Keratinocyte (primary cell): ENCODE results near the gene TMEM248. TPM values are rescaled to one million over a fixed set of nuclear protein-coding genes. Genes with fewer than 3 reads are reported as not detected.

Experiments used
- DNase-seq: peaks from one replicate; pipeline ENCODE4 v3.0.0-alpha.2; 2011; ENCODE audit warnings: low read depth, missing footprints, low spot score
- FAIRE-seq: peaks from 2 replicates; lab custom pipeline; 2011; peaks lifted over from hg19 to GRCh38; lab: Jason Lieb, UNC
- H2AFZ ChIP-seq: 2 replicates; pipeline ENCODE4 v1.6.0; 2012; ENCODE audit warnings: low read length, control low read depth, inconsistent platforms; ENCODE audit not compliant: control insufficient read depth
- H3K27ac ChIP-seq: 2 replicates; pipeline ENCODE4 v1.5.1; 2011; ENCODE audit warnings: low read length; ENCODE audit not compliant: control insufficient read depth, insufficient read depth
- H3K27me3 ChIP-seq: 3 replicates; pipeline ENCODE4 v1.6.0; 2011; ENCODE audit warnings: low read length; ENCODE audit not compliant: control insufficient read depth, insufficient read depth; ENCODE audit errors: extremely low read depth
- H3K36me3 ChIP-seq, 2 experiments: 2 replicates in 1 of 2; 3 replicates in 1 of 2; pipeline ENCODE4 v1.5.1; 2011; ENCODE audit warnings: low read length in 2 of 2, mild to moderate bottlenecking in 1 of 2; ENCODE audit not compliant: control insufficient read depth in 2 of 2, insufficient read depth in 2 of 2; ENCODE audit errors: extremely low read depth in 1 of 2
- H3K4me1 ChIP-seq: 3 replicates; pipeline ENCODE4 v1.5.1; 2011; ENCODE audit warnings: low read length; ENCODE audit not compliant: control insufficient read depth, insufficient read depth; ENCODE audit errors: extremely low read depth
- H3K4me2 ChIP-seq: 3 replicates; pipeline ENCODE4 v1.6.0; 2011; ENCODE audit warnings: low read depth, low read length; ENCODE audit not compliant: control insufficient read depth, insufficient read depth; ENCODE audit errors: extremely low read depth
- H3K4me3 ChIP-seq, 3 experiments: fragments of 200-600 bp in 1 of 3; sonication (generic) in 1 of 3; 2 replicates in 2 of 3; 3 replicates in 1 of 3; pipeline ENCODE4 v1.5.1; 2011 to 2016; ENCODE audit warnings: low read length in 3 of 3, mild to moderate bottlenecking in 3 of 3, control low read depth in 2 of 3, inconsistent platforms in 1 of 3, low read depth in 1 of 3, mixed read lengths in 1 of 3, mixed run types in 1 of 3, moderate library complexity in 1 of 3; ENCODE audit not compliant: control insufficient read depth in 2 of 3, insufficient read depth in 2 of 3; ENCODE audit errors: extremely low read depth in 1 of 3
- H3K79me2 ChIP-seq: 2 replicates; pipeline ENCODE4 v1.6.0; 2012; ENCODE audit warnings: low read length; ENCODE audit not compliant: control insufficient read depth, insufficient read depth
- H3K9ac ChIP-seq: 3 replicates; pipeline ENCODE4 v1.6.0; 2011; ENCODE audit warnings: low read length; ENCODE audit not compliant: control insufficient read depth, insufficient read depth; ENCODE audit errors: extremely low read depth
- H3K9me1 ChIP-seq: 3 replicates; pipeline ENCODE4 v1.6.0; 2011; ENCODE audit warnings: low read length; ENCODE audit not compliant: control insufficient read depth, insufficient read depth; ENCODE audit errors: extremely low read depth
- H3K9me3 ChIP-seq: 2 replicates; pipeline ENCODE4 v1.5.1; 2012; ENCODE audit warnings: low read depth, low read length; ENCODE audit not compliant: control insufficient read depth
- H4K20me1 ChIP-seq: 3 replicates; pipeline ENCODE4 v1.6.0; 2011; ENCODE audit warnings: low read length; ENCODE audit not compliant: control insufficient read depth, insufficient read depth; ENCODE audit errors: extremely low read depth
- EZH2 ChIP-seq: IDR thresholded peaks from one replicate; pipeline ENCODE4 v1.6.1; 2012; ENCODE audit warnings: inconsistent platforms, mild to moderate bottlenecking, low read length, moderate library complexity
- dilution Hi-C: fragments of 300-500 bp; cut with MboI; formaldehyde crosslinking; loops from one replicate; pipeline ENCODE4 v1.7.0; 2020; ENCODE audit warnings: low sequenced_read_pairs; ENCODE audit not compliant: extremely low pct_ligation_motif_present
- polyA plus RNA-seq, 5 experiments: library from polyadenylated mRNA; depleted of rRNA in 3 of 5; stranded (reverse) in 3 of 5; stranded (forward) in 1 of 5; unstranded in 1 of 5; fragments of >200 nt; gene quantifications; 1 replicate in 1 of 5; 2 replicates in 3 of 5; 3 replicates in 1 of 5; pipeline versions ENCODE4 v1.2.1 to v1.2.3, GENCODE V29; 2011 to 2012; ENCODE audit warnings: missing spikeins in 2 of 5, low read depth in 1 of 5, low replicate concordance in 1 of 5
- TF ChIP-seq, protein P1 (sequence below), 3 experiments: IDR thresholded peaks in 1 of 3; conservative IDR thresholded peaks in 1 of 3; optimal IDR thresholded peaks in 1 of 3; 2 replicates in 2 of 3; 3 replicates in 1 of 3; pipeline versions ENCODE3 to v1.5.1; 2011; ENCODE audit warnings: low read length in 3 of 3, mild to moderate bottlenecking in 3 of 3, moderate library complexity in 2 of 3, control low read depth in 1 of 3, inconsistent platforms in 1 of 3; ENCODE audit not compliant: insufficient read depth in 2 of 3; ENCODE audit errors: extremely low read depth in 1 of 3

TMEM248 gene
- polyA plus RNA-seq, 1 donor (not counting 4 experiments of a cell fraction or from before 2014, with no cell fraction given), result 70.2 TPM

DNA sequence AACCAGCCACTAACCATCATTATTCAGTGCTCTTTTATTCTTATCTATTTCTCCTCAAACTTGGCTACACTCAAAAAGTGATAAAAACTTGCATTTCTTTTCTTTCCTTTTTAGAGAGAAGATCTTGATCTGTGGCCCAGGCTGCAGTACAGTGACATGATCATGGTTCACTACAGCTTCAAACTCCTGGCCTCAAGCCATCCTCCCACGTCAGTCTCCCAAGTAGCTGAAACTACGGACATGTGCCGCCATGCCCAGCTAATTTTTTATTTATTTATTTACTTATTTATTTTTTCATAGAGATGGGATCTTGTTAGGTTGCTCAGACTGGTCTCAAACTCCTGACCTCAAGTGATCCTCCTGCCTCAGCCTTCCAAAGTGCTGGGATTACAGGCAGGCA is 24.6 kb upstream of the TMEM248 start:
- H3K27me3 ChIP-seq, result no peaks in the 10 kb centered on the region
- no peaks in the 10 kb centered on the region for H3K36me3 ChIP-seq
- no peak overlapping the region for H3K27ac ChIP-seq
- DNase-seq (no peak), FAIRE-seq (no peak)
- no peak overlapping the region for H2AFZ ChIP-seq
- no peak overlapping the region for H3K9ac ChIP-seq
- H3K79me2 ChIP-seq, result no peaks in the 10 kb centered on the region
- H3K4me1 ChIP-seq, result no peaks in the 10 kb centered on the region
- dilution Hi-C loops, result no loop called here
- no peaks in the 10 kb centered on the region for H3K9me1 ChIP-seq
- no peak overlapping the region for H3K4me2 ChIP-seq
- H3K9me3 ChIP-seq, result no peaks in the 10 kb centered on the region
- no peaks in the 10 kb centered on the region for H4K20me1 ChIP-seq
- H3K4me3 ChIP-seq, result no peak overlapping the region
- TF ChIP-seq, protein P1, sequence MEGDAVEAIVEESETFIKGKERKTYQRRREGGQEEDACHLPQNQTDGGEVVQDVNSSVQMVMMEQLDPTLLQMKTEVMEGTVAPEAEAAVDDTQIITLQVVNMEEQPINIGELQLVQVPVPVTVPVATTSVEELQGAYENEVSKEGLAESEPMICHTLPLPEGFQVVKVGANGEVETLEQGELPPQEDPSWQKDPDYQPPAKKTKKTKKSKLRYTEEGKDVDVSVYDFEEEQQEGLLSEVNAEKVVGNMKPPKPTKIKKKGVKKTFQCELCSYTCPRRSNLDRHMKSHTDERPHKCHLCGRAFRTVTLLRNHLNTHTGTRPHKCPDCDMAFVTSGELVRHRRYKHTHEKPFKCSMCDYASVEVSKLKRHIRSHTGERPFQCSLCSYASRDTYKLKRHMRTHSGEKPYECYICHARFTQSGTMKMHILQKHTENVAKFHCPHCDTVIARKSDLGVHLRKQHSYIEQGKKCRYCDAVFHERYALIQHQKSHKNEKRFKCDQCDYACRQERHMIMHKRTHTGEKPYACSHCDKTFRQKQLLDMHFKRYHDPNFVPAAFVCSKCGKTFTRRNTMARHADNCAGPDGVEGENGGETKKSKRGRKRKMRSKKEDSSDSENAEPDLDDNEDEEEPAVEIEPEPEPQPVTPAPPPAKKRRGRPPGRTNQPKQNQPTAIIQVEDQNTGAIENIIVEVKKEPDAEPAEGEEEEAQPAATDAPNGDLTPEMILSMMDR (optimal IDR thresholded peaks at IDR 0.05 in 1 of 3, IDR thresholded peaks at IDR 0.05 in 1 of 3, conservative IDR thresholded peaks at IDR 0.05 in 1 of 3; ENCODE audit: extremely low read depth in 1 of 3, insufficient read depth in 2 of 3, low read length in 3 of 3), result no peak
- TF ChIP-seq EZH2, result no peak

DNA sequence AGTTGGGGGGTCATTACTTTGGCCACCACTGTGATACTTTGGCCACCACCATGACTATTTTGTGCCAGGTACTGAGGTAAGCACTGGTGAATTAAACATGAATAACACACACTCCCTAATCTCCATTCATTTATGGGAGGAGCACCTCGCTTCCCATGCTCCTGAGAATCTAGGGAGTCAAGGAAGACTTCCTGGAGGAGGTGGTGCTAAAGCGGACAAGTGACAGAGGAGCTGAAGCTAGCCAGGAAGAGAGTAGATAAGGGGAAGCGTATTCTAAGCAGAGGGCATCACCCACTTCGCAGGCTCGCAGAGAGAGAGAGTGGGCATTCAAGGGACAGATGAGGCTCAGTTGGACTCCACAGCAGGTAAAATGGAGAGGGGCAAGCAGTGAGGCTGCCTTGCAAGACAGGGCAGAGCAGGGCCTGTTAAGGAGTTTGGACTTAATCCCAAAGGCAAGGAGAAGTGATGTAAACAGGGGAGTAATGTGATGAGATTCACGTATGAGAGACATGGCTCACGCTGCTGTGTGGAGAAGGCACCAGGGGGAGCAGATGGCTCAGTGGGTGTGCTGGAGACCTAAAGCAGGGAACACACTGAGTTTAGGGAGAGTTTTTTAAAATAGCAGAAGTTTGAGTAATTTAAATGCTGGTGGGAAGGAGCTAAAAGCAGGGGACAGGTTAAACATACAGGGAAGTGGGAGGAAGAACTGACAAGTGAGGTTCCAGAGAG is 21.3 kb upstream of the TMEM248 start:
- no peaks in the 10 kb centered on the region for H4K20me1 ChIP-seq
- H3K4me1 ChIP-seq, result no peaks in the 10 kb centered on the region
- no peaks in the 10 kb centered on the region for H3K27me3 ChIP-seq
- FAIRE-seq, result no peak
- H2AFZ ChIP-seq, result no peak overlapping the region
- no peaks in the 10 kb centered on the region for H3K36me3 ChIP-seq
- no peaks in the 10 kb centered on the region for H3K79me2 ChIP-seq
- TF ChIP-seq, protein P1 (optimal IDR thresholded peaks at IDR 0.05 in 1 of 3, IDR thresholded peaks at IDR 0.05 in 1 of 3, conservative IDR thresholded peaks at IDR 0.05 in 1 of 3; ENCODE audit: extremely low read depth in 1 of 3, insufficient read depth in 2 of 3, low read length in 3 of 3), result no peak
- TF ChIP-seq EZH2, result no peak
- H3K9me3 ChIP-seq, result no peaks in the 10 kb centered on the region
- H3K4me3 ChIP-seq, result no peak overlapping the region
- H3K9ac ChIP-seq, result no peak overlapping the region
- no peaks in the 10 kb centered on the region for H3K9me1 ChIP-seq
- no peak overlapping the region for H3K4me2 ChIP-seq
- no peak overlapping the region for H3K27ac ChIP-seq
- DNase-seq, result no peak
- dilution Hi-C loops, result no loop called here
